OCI-LY3 (cell line): ENCODE results near the gene PDIA4.
"Not testable (repeated sequence)": the region's sequence is repeated elsewhere in the genome, so short reads cannot be mapped to it uniquely, and the experiment has no call there.

Experiments used
- H2AFZ ChIP-seq: fragments of 200-600, 300-600 bp; shearing (Covaris generic); 2 replicates; pipeline ENCODE4 v1.6.0; 2014; ENCODE audit warnings: antibody characterized with exemption, low read depth, low read length
- H3K27ac ChIP-seq: fragments of 200-600, 300-600 bp; sonication (generic); 2 replicates; pipeline ENCODE4 v1.5.1; 2014; ENCODE audit warnings: mild to moderate bottlenecking, low read length, moderate library complexity, mixed read lengths
- H3K27me3 ChIP-seq: fragments of 200-600, 300-600 bp; sonication (generic); 2 replicates; pipeline ENCODE4 v1.6.1; 2014; ENCODE audit warnings: low read depth, low read length, mixed read lengths
- H3K36me3 ChIP-seq: fragments of 200-600, 300-600 bp; sonication (generic); replicated peaks from 2 replicates; pipeline ENCODE3; 2014; ENCODE audit warnings: low read depth, low read length, mixed read lengths
- H3K4me1 ChIP-seq: fragments of 300-600, 200-600 bp; sonication (generic); 2 replicates; pipeline ENCODE4 v1.6.1; 2014; ENCODE audit warnings: low read length, mixed read lengths
- H3K4me2 ChIP-seq: fragments of 200-600, 300-600 bp; sonication (generic); 2 replicates; pipeline ENCODE4 v1.6.1; 2014; ENCODE audit warnings: low read length, mixed read lengths
- H3K4me3 ChIP-seq: fragments of 300-600, 200-600 bp; sonication (generic); 2 replicates; pipeline ENCODE4 v1.5.1; 2014; ENCODE audit warnings: antibody characterized with exemption, mild to moderate bottlenecking, low read length, moderate library complexity
- H3K79me2 ChIP-seq: fragments of 300-600, 200-600 bp; shearing (Covaris generic); 2 replicates; pipeline ENCODE4 v1.6.1; 2014; ENCODE audit warnings: mild to moderate bottlenecking, low read length, mixed read lengths
- H3K9ac ChIP-seq: fragments of 300-600, 200-600 bp; shearing (Covaris generic); 2 replicates; pipeline ENCODE4 v1.6.0; 2014; ENCODE audit warnings: mild to moderate bottlenecking, low read length, moderate library complexity
- H3K9me3 ChIP-seq: fragments of 200-600, 300-600 bp; shearing (Covaris generic); 2 replicates; pipeline ENCODE4 v1.6.1; 2014; ENCODE audit warnings: low read length, mixed read lengths; ENCODE audit not compliant: insufficient read depth
- H4K20me1 ChIP-seq: fragments of 200-600, 300-600 bp; sonication (generic); 2 replicates; pipeline ENCODE4 v1.6.1; 2016; ENCODE audit warnings: low read length, mixed read lengths; ENCODE audit not compliant: insufficient read depth
- CTCF ChIP-seq: fragments of 200-600, 300-600 bp; sonication (generic); IDR thresholded peaks from 2 replicates; pipeline ENCODE4 v1.5.1; 2014; ENCODE audit warnings: antibody characterized with exemption, low read length, low read depth
- EZH2phosphoT487 ChIP-seq: fragments of 200-600 bp; shearing (Covaris generic); IDR thresholded peaks from 2 replicates; pipeline ENCODE4 v1.6.1; 2018; ENCODE audit warnings: antibody characterized with exemption, mixed run types, low read depth

PDIA4 gene

GRCh38 chr7:149048805-149049204 is 20.5 kb upstream of the PDIA4 start:
- no peaks in the 10 kb centered on the region for H3K4me1 ChIP-seq
- no peaks in the 10 kb centered on the region for H3K9me3 ChIP-seq
- no peaks in the 10 kb centered on the region for H4K20me1 ChIP-seq
- H3K4me2 ChIP-seq = no peak overlapping the region
- H3K79me2 ChIP-seq = no peaks in the 10 kb centered on the region
- no peak overlapping the region for H3K4me3 ChIP-seq
- H3K9ac ChIP-seq = no peak overlapping the region
- no peak overlapping the region for H2AFZ ChIP-seq
- H3K36me3 ChIP-seq = no peaks in the 10 kb centered on the region
- H3K27me3 ChIP-seq = no peaks in the 10 kb centered on the region
- no peak overlapping the region for H3K27ac ChIP-seq
- TF ChIP-seq CTCF (no peak), EZH2phosphoT487 (no peak)

GRCh38 chr7:149046416-149046815 is 18.1 kb upstream of the PDIA4 start:
- no peaks in the 10 kb centered on the region for H3K4me1 ChIP-seq
- no peak overlapping the region for H3K4me3 ChIP-seq
- H3K36me3 ChIP-seq = no peaks in the 10 kb centered on the region
- no peaks in the 10 kb centered on the region for H3K79me2 ChIP-seq
- TF ChIP-seq EZH2phosphoT487 = no peak
- TF ChIP-seq CTCF = no peak
- no peak overlapping the region for H3K27ac ChIP-seq
- H3K27me3 ChIP-seq = no peaks in the 10 kb centered on the region
- H3K4me2 ChIP-seq = no peak overlapping the region
- no peaks in the 10 kb centered on the region for H3K9me3 ChIP-seq
- H2AFZ ChIP-seq = no peak overlapping the region
- no peak overlapping the region for H3K9ac ChIP-seq
- H4K20me1 ChIP-seq = no peaks in the 10 kb centered on the region

GRCh38 chr7:149043936-149044335 is 15.6 kb upstream of the PDIA4 start:
- H3K36me3 ChIP-seq = no peaks in the 10 kb centered on the region
- no peak overlapping the region for H3K4me3 ChIP-seq
- no peak overlapping the region for H3K9ac ChIP-seq
- TF ChIP-seq EZH2phosphoT487 (no peak), CTCF (no peak)
- H3K9me3 ChIP-seq = no peaks in the 10 kb centered on the region
- no peaks in the 10 kb centered on the region for H3K79me2 ChIP-seq
- H4K20me1 ChIP-seq = no peaks in the 10 kb centered on the region
- no peak overlapping the region for H3K27ac ChIP-seq
- H2AFZ ChIP-seq = no peak overlapping the region
- no peaks in the 10 kb centered on the region for H3K27me3 ChIP-seq
- H3K4me1 ChIP-seq = no peaks in the 10 kb centered on the region
- H3K4me2 ChIP-seq = no peak overlapping the region

- no peak overlapping the region for H2AFZ ChIP-seq
- H4K20me1 ChIP-seq = no peaks in the 10 kb centered on the region
Measured at GRCh38 chr7:149041350-149041749, 13.0 kb upstream of the PDIA4 start.

GRCh38 chr7:149038641-149039040 is 10.3 kb upstream of the PDIA4 start:
- not testable (repeated sequence) for H3K4me2 ChIP-seq, H4K20me1 ChIP-seq, H3K4me3 ChIP-seq, H2AFZ ChIP-seq, H3K36me3 ChIP-seq, H3K4me1 ChIP-seq, H3K9ac ChIP-seq, H3K27me3 ChIP-seq, H3K79me2 ChIP-seq, H3K27ac ChIP-seq
- peaks cover 11% of the 10 kb centered on the region; the same call in 1 of the 2 replicates for H3K9me3 ChIP-seq

More at GRCh38 chr7:149041350-149041749, 13.0 kb upstream of the PDIA4 start:
- no peak overlapping the region for H3K27ac ChIP-seq
- TF ChIP-seq EZH2phosphoT487 (no peak), CTCF (no peak)
- no peaks in the 10 kb centered on the region for H3K27me3 ChIP-seq
- no peak overlapping the region for H3K9ac ChIP-seq
- 0 out of 2 replicates have a peak, but pooled peaks cover 6% of the 10 kb centered on the region for H3K9me3 ChIP-seq
- no peak overlapping the region for H3K4me2 ChIP-seq
- no peak overlapping the region for H3K4me3 ChIP-seq
- H3K36me3 ChIP-seq = no peaks in the 10 kb centered on the region
- no peaks in the 10 kb centered on the region for H3K4me1 ChIP-seq
- no peaks in the 10 kb centered on the region for H3K79me2 ChIP-seq
